Glomerular endothelial cell (primary cell): ENCODE results near the gene CSRP3. TPM values are rescaled to one million over a fixed set of nuclear protein-coding genes. Genes with fewer than 3 reads are reported as not detected.
A peak's percentile ranks its signal among the peaks of the same experiment; 100 is the strongest.

ENCODE experiments used
- DNase-seq: peaks from one replicate; pipeline ENCODE4 v3.0.0-alpha.2; 2011; ENCODE audit warnings: low read depth, low spot score; ENCODE audit errors: extremely low read depth
- total RNA-seq: library from RNA; depleted of rRNA; stranded (reverse); fragments of >200 nt; gene quantifications from 2 replicates; pipeline ENCODE4 v1.2.3, GENCODE V29; 2015

The CSRP3 gene
- total RNA-seq: not detected in 2 replicates

- DNase-seq: no peak
Measured at GRCh38 chr11:19201737-19202605, at the start of gene CSRP3. TSS of gene CSRP3 (minus strand) at chr11:19201983. CDS start at chr11:19192448, 9,535 bp downstream.

GRCh38 chr11:19251577-19251976 lies 49.8 kb upstream of the CSRP3 start:
- no peak for DNase-seq

GRCh38 chr11:19246816-19247215 lies 45.0 kb upstream of the CSRP3 start:
- no peak for DNase-seq

GRCh38 chr11:19245351-19245750 lies 43.6 kb upstream of the CSRP3 start:
- no peak for DNase-seq

- DNase-seq: no peak
Measured at GRCh38 chr11:19244621-19245020, 42.8 kb upstream of the CSRP3 start.

- no peak for DNase-seq
Measured at GRCh38 chr11:19244084-19244483, 42.3 kb upstream of the CSRP3 start.

DNA sequence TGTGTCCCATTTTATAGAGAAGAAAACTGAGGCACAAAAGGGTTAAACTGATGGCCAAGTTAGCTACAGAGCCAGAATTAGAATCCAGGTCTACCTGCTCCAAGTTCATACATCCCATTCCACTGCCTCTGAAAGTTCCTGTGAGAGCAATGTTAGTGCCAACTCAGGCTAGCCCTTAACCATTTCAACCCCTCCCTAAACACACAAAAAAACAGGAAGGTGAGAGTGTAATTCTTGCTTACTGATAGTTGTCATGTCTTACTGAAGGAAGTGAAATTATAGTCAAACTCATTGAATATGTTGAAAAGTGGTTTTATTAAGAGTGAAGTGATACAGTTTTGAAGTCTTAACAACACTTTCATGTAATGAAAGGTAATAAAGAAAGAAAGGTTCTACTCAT lies 41.8 kb upstream of the CSRP3 start:
- DNase-seq: no peak

- DNase-seq: no peak
Measured at GRCh38 chr11:19243143-19243542, 41.4 kb upstream of the CSRP3 start.

GRCh38 chr11:19242179-19242932 lies 40.6 kb upstream of the CSRP3 start:
- no peak for DNase-seq

- DNase-seq: no peak
Measured at GRCh38 chr11:19241260-19242178, 39.7 kb upstream of the CSRP3 start.

GRCh38 chr11:19240420-19241259 lies 38.9 kb upstream of the CSRP3 start, which contains the start of gene E2F8:
TSS of gene E2F8 (minus strand) at chr11:19240945. CDS start at chr11:19240121, 824 bp downstream.
- DNase-seq: peak; percentile 65

GRCh38 chr11:19239039-19239438 lies 37.3 kb upstream of the CSRP3 start:
- DNase-seq: no peak

DNA sequence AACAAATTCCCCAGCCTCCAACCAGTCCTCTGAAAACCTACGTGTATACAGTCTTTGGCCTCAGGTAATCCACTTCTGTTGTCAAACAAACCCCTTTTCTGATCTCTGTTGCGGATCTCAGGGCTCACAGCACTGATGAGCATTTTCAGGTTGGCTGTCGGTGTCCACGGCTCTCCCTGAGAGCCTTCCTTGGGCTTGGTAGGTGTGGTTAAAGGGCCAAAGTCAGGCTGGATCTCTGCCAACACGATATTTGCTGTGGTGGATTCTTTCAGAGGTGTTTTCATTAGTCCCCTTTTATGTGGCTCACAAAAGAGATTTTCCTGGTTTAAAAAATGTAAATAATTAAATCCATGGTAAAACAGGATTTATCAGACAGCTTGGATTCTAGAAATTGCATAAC lies 36.0 kb upstream of the CSRP3 start:
- DNase-seq: no peak

DNA sequence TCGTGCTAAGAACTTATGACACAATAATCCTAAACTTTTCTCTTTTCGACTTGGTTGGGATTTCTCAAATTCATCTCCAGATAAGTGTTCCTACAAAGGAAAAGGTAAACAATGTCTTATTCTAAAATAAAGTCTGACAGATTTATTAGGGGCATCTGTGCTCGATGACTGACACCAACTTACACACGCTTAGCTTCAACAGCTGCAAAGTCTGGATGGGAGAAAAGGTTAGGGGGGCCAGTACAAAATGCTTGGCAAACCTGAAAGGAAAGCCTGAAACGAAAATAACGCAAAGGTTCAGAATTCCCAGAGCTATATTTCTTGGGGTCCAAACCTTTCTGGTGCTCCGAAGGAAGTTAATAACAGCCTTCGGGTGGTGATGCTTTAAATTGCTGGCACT lies 35.6 kb upstream of the CSRP3 start:
- DNase-seq: no peak

DNA sequence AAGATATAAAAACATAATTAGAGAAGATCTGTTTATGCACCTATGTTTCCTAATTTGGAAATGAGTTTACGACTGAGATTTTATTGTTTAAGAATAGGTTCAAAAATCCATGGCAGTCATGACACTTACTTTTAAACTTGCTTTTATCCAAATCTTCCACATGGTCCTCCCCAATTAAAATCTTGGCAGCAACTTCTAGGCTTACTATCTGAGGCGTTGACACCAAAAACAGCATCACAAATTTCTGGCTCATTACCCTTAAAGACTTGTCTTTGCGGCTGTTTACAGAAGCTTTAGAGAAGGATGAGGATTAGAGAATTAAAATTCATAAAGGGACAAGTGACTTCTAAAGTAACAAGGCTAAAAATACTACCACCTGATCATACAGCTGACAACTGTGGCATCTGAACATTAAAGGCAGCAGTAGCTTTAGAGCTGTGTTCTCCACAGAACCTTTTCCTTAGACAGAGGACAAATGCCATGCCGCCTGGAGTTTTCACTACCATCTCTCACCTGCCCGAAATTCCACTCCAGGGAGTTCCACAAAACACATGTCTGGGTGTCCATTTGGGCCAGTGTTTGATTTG lies 32.5 kb upstream of the CSRP3 start:
- no peak for DNase-seq

DNA sequence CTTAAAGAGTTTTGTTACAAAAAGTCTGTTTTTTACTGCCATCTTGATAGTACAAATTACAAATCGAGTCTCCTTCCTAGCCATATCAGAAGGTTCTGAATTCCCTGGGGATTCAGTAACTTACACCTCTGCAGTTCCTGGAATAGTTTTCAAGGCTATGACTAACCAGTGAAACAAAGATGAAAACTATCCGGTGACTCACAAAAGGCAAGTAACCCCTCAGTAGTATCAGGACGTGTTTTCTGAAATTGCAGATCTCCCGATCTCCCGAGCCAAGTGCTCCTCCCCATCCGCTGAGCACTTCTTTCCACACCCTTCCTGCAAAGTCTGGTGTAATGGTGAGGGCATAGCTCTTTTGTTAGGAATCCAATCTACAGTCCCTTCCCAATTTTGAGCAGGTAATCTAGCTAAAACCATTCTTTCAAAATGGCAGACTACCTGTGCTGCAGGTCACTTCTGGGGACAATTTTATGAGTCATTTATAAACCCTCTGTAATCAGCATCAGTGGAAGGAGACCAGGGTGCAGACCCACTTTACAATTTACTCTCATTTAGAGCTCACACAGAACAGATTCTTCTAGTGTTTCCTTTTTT lies 31.2 kb upstream of the CSRP3 start:
- peak; percentile 75 for DNase-seq

- DNase-seq: no peak
Measured at GRCh38 chr11:19229671-19230070, 27.9 kb upstream of the CSRP3 start.

GRCh38 chr11:19228968-19229367 lies 27.2 kb upstream of the CSRP3 start:
- DNase-seq: no peak
